ENCODE data around the gene VTCN1.

Gene VTCN1

GRCh38 chr1:117122330-117123025 is 88.2 kb downstream of the VTCN1 start:
- H3K27ac ChIP-seq (ENCODE audit: extremely low read depth, low read depth, low read length), result peak overlapping the region; percentile 77
- CTCF ChIA-PET, result interaction anchor here (0.5 to 3.0 kb wide), 23 partner anchors 9 to 632 kb away, joined by 3 to 18 read pairs (median 3); no protein-coding TSS in a partner anchor
- POLR2A ChIA-PET, result interaction anchor here (0.8 to 1.3 kb wide), 2 partner anchors 13 to 63 kb away, joined by 3 to 5 read pairs; partner anchors contain the start of gene TTF2
- H3K36me3 ChIP-seq (ENCODE audit: control insufficient read depth in 2 of 2, insufficient read depth in 1 of 2, low read length in 2 of 2), result peaks cover 0 to 11% of the 10 kb centered on the region in 2 experiments; a peak in 1 of 3 replicates
- H3K9me3 ChIP-seq (ENCODE audit: control insufficient read depth, insufficient read depth, low read depth, low read length), result no peaks in the 10 kb centered on the region
- H3K4me1 ChIP-seq (ENCODE audit: control insufficient read depth, insufficient read depth, low read length), result no peaks in the 10 kb centered on the region
- H3K4me3 ChIP-seq (ENCODE audit: low read depth, low read length), result no peak overlapping the region
- TF ChIP-seq ZNF366 (tag by site-specific recombination; conservative IDR thresholded peaks at IDR 0.05) (no peak), ZBTB6 (tag by site-specific recombination; IDR thresholded peaks at IDR 0.05) (0 out of 2 replicates have a peak, but pooled peaks have one; percentile 1), ZBTB48 (tag by site-specific recombination; IDR thresholded peaks at IDR 0.05) (peak; percentile 51; the same call in 1 of the 2 replicates), ZBTB8A (tag by site-specific recombination; IDR thresholded peaks at IDR 0.05) (0 out of 2 replicates have a peak, but pooled peaks have one; percentile 6), ZNF175 (tag by site-specific recombination; IDR thresholded peaks at IDR 0.05) (no peak), ZNF202 (tag by site-specific recombination; IDR thresholded peaks at IDR 0.05; ENCODE audit: borderline replicate concordance) (0 out of 2 replicates have a peak, but pooled peaks have one; percentile 31), PRDM4 (tag by site-specific recombination; IDR thresholded peaks at IDR 0.05) (no peak), SCRT2 (tag by site-specific recombination; IDR thresholded peaks at IDR 0.05) (peak; percentile 57), ZFP3 (tag by site-specific recombination; IDR thresholded peaks at IDR 0.05; ENCODE audit: low read depth) (no peak), CTCF (tag by site-specific recombination; IDR thresholded peaks at IDR 0.05) (peak; percentile 3; the same call in 1 of the 2 replicates), GLIS1 (tag by site-specific recombination; IDR thresholded peaks at IDR 0.05) (no peak), BCL11A (tag by site-specific recombination; IDR thresholded peaks at IDR 0.05; ENCODE audit: low read depth) (no peak)

- Histone ChIP-seq H3K4me1 (ENCODE audit: control insufficient read depth, insufficient read depth, low read length) (no peaks in the 10 kb centered on the region), H3K9me3 (ENCODE audit: control insufficient read depth, insufficient read depth, low read depth, low read length) (no peaks in the 10 kb centered on the region), H3K4me3 (ENCODE audit: low read depth, low read length) (peak within 1 kb of the TSS; percentile 80), H3K36me3 (ENCODE audit: control insufficient read depth in 2 of 2, insufficient read depth in 1 of 2, low read length in 2 of 2) (peaks cover 0 to 16% of the 10 kb centered on the region in 2 experiments; a peak in 1 of 3 replicates), H3K27ac (ENCODE audit: extremely low read depth, low read depth, low read length) (peak within 1 kb of the TSS; percentile 77)
- ChIA-PET POLR2A (interaction anchor here (1.3 kb wide), 1 partner anchor 12 kb away, joined by 5 read pairs; no protein-coding TSS in a partner anchor), CTCF (interaction anchor here (0.5 to 3.0 kb wide), 19 partner anchors 8 to 632 kb away, joined by 3 to 18 read pairs (median 3); no protein-coding TSS in a partner anchor)
- TF ChIP-seq SP3 (tag by site-specific recombination; IDR thresholded peaks at IDR 0.05) (peak; percentile 86), MZF1 (tag by site-specific recombination; IDR thresholded peaks at IDR 0.05; ENCODE audit: borderline replicate concordance) (peak; percentile 56; the same call in 1 of the 2 replicates), ZNF571 (tag by site-specific recombination; IDR thresholded peaks at IDR 0.05) (no peak), ZNF146 (tag by site-specific recombination; IDR thresholded peaks at IDR 0.05) (no peak), ZNF138 (tag by site-specific recombination; IDR thresholded peaks at IDR 0.05; ENCODE audit: borderline replicate concordance) (no peak), ZNF175 (tag by site-specific recombination; IDR thresholded peaks at IDR 0.05) (no peak), ZNF362 (tag by site-specific recombination; IDR thresholded peaks at IDR 0.05) (no peak), ZNF704 (tag by site-specific recombination; IDR thresholded peaks at IDR 0.05) (no peak), ZNF433 (tag by site-specific recombination; IDR thresholded peaks at IDR 0.05; ENCODE audit: low read depth) (no peak), ZNF24 (tag by site-specific recombination; IDR thresholded peaks at IDR 0.05) (no peak), KLF17 (tag by site-specific recombination; IDR thresholded peaks at IDR 0.05) (no peak; the same call in 1 of the 2 replicates), FEZF1 (tag by site-specific recombination; IDR thresholded peaks at IDR 0.05) (no peak)
These were observed 89.0 kb downstream of the VTCN1 start, which contains the start of gene TRIM45 for GRCh38 chr1:117121589-117122329. TRIM45 (minus strand) TSS chr1:117121749; CDS start chr1:117121201, 548 bp downstream.
